DOHH2 (cell line): ENCODE data around the gene SEMA4C.

Source experiments
- CTCF ChIP-seq: fragments of 200-600 bp; sonication (generic); IDR thresholded peaks from one replicate; pipeline ENCODE4 v1.5.1; 2014; ENCODE audit warnings: antibody characterized with exemption, mild to moderate bottlenecking, low read depth, low read length; ENCODE audit not compliant: poor library complexity, severe bottlenecking
- EZH2phosphoT487 ChIP-seq: fragments of 200-600 bp; sonication (generic); IDR thresholded peaks from 2 replicates; pipeline ENCODE4 v1.6.1; 2017; ENCODE audit warnings: borderline replicate concordance, mild to moderate bottlenecking, antibody characterized with exemption, low read length, moderate library complexity, mixed read lengths

- no peak for TF ChIP-seq CTCF
- no peak for TF ChIP-seq EZH2phosphoT487
Observed at GRCh38 chr2:96832408-96832753, 37.5 kb downstream of the SEMA4C start.
